ENCODE data around the gene ZBTB7C. TPM values are rescaled to one million over a fixed set of nuclear protein-coding genes. Genes with fewer than 3 reads are reported as not detected.

ZBTB7C gene
- total and polyA plus RNA-seq, 2 of the 8 experiments (the other 6 are each of a cell fraction or from before 2014, with no cell fraction given), result 0.15 to 0.45 TPM

DNA sequence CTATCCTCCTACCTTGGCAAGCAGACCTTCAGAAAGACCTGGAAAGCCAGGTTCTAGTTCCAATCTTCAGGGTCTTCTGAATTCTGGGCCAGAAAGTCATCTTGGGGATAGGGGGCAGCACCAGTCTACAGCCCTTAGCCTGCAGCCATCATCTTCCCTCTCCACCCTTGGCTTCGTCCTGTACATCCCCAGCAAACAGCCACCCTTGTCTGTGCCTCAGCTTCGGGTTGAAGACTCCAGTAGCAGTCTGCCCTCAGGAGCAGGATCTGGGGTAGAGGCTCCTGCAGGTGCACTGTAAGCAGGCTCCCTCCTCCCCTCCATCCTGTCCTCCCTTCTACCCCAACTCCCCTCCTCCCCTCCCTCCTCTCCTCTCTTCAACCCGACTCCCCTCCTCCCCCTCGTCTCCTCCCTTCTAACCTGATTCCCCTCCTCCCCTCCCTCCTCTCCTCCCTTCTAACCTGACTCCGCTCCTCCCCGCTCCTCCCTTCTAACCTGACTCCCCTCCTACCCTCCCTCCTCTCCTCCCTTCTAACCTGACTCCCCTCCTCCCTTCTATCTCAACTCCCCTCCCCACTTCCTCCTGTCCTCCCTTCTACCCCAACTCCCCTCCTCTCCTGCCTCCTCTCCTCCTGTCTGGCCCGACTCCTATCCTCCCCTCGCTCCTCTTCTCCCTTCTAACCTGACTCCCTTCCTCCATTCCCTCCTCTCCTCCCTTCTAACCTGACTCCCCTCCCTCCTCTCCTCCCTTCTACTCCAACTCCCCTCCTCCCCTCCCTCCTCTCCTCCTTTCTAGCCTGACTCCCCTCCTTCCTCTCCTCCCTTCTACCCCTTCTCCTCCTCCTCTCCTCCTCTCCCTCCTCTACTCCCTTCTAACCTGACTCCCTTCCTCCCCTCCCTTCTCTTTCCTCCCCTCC, 388.6 kb downstream of the ZBTB7C start:
- Histone ChIP-seq H3K36me3 (ENCODE audit: control insufficient read depth in 2 of 4, insufficient read depth in 4 of 4, low read length in 3 of 4) (no peaks in the 10 kb centered on the region), H2BK20ac (ENCODE audit: low read length) (no peak overlapping the region), H4K8ac (ENCODE audit: extremely low read depth, insufficient read depth, low read length) (no peak overlapping the region), H3K9me3 (ENCODE audit: insufficient read depth in 2 of 2, low read depth in 1 of 2, low read length in 1 of 2) (no peaks in the 10 kb centered on the region), H3K4me1 (replicated peaks in 1 of 4; ENCODE audit: control insufficient read depth in 3 of 4, insufficient read depth in 4 of 4, low read length in 3 of 4) (peaks cover 0 to 5% (median 0%) of the 10 kb centered on the region in 4 experiments; a peak in 2 of 7 replicates), H3K23me2 (ENCODE audit: low read depth, low read length) (no peaks in the 10 kb centered on the region; the same call in 1 of the 2 replicates), H2BK12ac (ENCODE audit: low read depth, low read length) (peak overlapping the region; percentile 71; the same call in 1 of the 2 replicates), H2AK5ac (ENCODE audit: low read depth, low read length) (no peak overlapping the region), H4K91ac (replicated peaks; ENCODE audit: insufficient read length, low read length) (no peak overlapping the region), H3K79me2 (ENCODE audit: control insufficient read depth in 1 of 2, insufficient read depth in 2 of 2, low read length in 2 of 2) (no peaks in the 10 kb centered on the region), H3K4me2 (ENCODE audit: insufficient read depth in 1 of 2, low read depth in 2 of 2, low read length in 2 of 2) (no peak overlapping the region), H3K4ac (replicated peaks; ENCODE audit: insufficient read length, low read depth, low read length) (no peak overlapping the region), H3K14ac (ENCODE audit: insufficient read length) (no peak overlapping the region), H3K18ac (ENCODE audit: extremely low read depth, low read length) (peak overlapping the region; percentile 40; the same call in 1 of the 2 replicates), H3K9ac (replicated peaks in 1 of 4; ENCODE audit: extremely low read depth in 1 of 4, low read depth in 3 of 4, low read length in 3 of 4) (no peak overlapping the region), H2BK120ac (replicated peaks; ENCODE audit: low read depth, low read length) (no peak overlapping the region), H3K27me3 (replicated peaks in 1 of 4; ENCODE audit: control insufficient read depth in 3 of 4, extremely low read depth in 1 of 4, insufficient read depth in 3 of 4, low read length in 3 of 4) (no peaks in the 10 kb centered on the region), H3K27ac (ENCODE audit: low read depth, low read length) (no peak overlapping the region), H3K56ac (replicated peaks; ENCODE audit: insufficient read length, low read depth, low read length) (no peak overlapping the region), H4K20me1 (replicated peaks in 1 of 2; ENCODE audit: control insufficient read depth in 1 of 2, insufficient read depth in 2 of 2, low read length in 2 of 2) (no peaks in the 10 kb centered on the region), H3K4me3 (ENCODE audit: extremely low read depth in 1 of 4, insufficient read depth in 2 of 4, low read depth in 3 of 4, low read length in 4 of 4) (no peak overlapping the region), H3K79me1 (ENCODE audit: low read depth, low read length) (no peaks in the 10 kb centered on the region), H2AFZ (ENCODE audit: low read length) (no peak overlapping the region), H2BK15ac (ENCODE audit: low read length) (peak overlapping the region; percentile 76; the same call in 1 of the 2 replicates), H4K5ac (ENCODE audit: insufficient read length, low read depth, low read length) (no peak overlapping the region), H2BK5ac (ENCODE audit: low read depth, low read length) (0 out of 2 replicates have a peak overlapping the region, but pooled peaks have one; percentile 55), H3K23ac (ENCODE audit: insufficient read length) (no peak overlapping the region)
- CTCF ChIA-PET (ENCODE audit: partially characterized antibody), result interaction anchor here (0.9 to 1.8 kb wide), 5 partner anchors 9 to 248 kb away, joined by 3 to 9 read pairs (median 7); no protein-coding TSS in a partner anchor
- WGBS, 2 experiments (ENCODE audit: extremely low coverage in 1 of 2, insufficient coverage in 1 of 2, insufficient read length in 1 of 2, insufficient replicate concordance in 2 of 2, low coverage in 1 of 2, low lambda C conversion rate in 2 of 2, missing lambda C conversion rate in 1 of 2), result 69 to 100% methylated on average over 1 to 2 of the region's 8 CpGs
- FAIRE-seq (no peak), DNase-seq (ENCODE audit: low read depth in 1 of 2, low spot score in 2 of 2) (no peak)
- TF ChIP-seq POLR2AphosphoS5 (IDR thresholded peaks at IDR 0.05; ENCODE audit: low read depth, low read length) (no peak), HDAC2 (IDR thresholded peaks at IDR 0.05; ENCODE audit: borderline replicate concordance in 1 of 2, low read depth in 2 of 2, low read length in 2 of 2) (no peak), TCF12 (IDR thresholded peaks at IDR 0.05; ENCODE audit: low read depth, low read length) (no peak), RFX5 (IDR thresholded peaks at IDR 0.05; ENCODE audit: borderline replicate concordance, low read depth, low read length) (no peak), MAFK (IDR thresholded peaks at IDR 0.05; ENCODE audit: low read depth, low read length) (no peak), CEBPB (IDR thresholded peaks at IDR 0.05; ENCODE audit: low read depth, low read length) (no peak), BCL11A (IDR thresholded peaks at IDR 0.05; ENCODE audit: low read depth in 2 of 2, low read length in 2 of 2) (no peak), YY1 (IDR thresholded peaks at IDR 0.05; ENCODE audit: low read depth, low read length) (no peak), JUN (IDR thresholded peaks at IDR 0.05; ENCODE audit: low read depth, low read length) (no peak), KDM4A (IDR thresholded peaks at IDR 0.05; ENCODE audit: low read depth, low read length, severe bottlenecking) (no peak)
- TF ChIP-seq, protein P1, sequence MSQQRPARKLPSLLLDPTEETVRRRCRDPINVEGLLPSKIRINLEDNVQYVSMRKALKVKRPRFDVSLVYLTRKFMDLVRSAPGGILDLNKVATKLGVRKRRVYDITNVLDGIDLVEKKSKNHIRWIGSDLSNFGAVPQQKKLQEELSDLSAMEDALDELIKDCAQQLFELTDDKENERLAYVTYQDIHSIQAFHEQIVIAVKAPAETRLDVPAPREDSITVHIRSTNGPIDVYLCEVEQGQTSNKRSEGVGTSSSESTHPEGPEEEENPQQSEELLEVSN (IDR thresholded peaks at IDR 0.05), result no peak
- POLR2A ChIA-PET (ENCODE audit: partially characterized antibody), result interaction anchor here (0.8 to 1.4 kb wide), 2 partner anchors 13 to 17 kb away, joined by 3 to 5 read pairs; no protein-coding TSS in a partner anchor
